Endothelial cell of umbilical vein (primary cell): ENCODE results near the gene CSNK1G1. TPM values are rescaled to one million over a fixed set of nuclear protein-coding genes. Genes with fewer than 3 reads are reported as not detected.

Experiments used
- BruUV-seq: library from RNA; stranded (reverse); fragments of 400-500 nt; replicated peaks from 2 replicates; lab custom pipeline; 2021; lab: Mats Ljungman, UMichigan
- CTCF ChIA-PET: fragments of 300-600, 350-600 bp; sonication (Branson Sonifier 250); formaldehyde crosslinking; loops from one replicate; lab custom pipeline; 2021; ENCODE audit warnings: antibody characterized with exemption, inconsistent platforms; lab: Charles Lee
- POLR2A ChIA-PET: fragments of 300-600, 350-600 bp; sonication (Branson Sonifier 250); formaldehyde crosslinking; loops from one replicate; lab custom pipeline; 2021; ENCODE audit warnings: antibody characterized with exemption, inconsistent platforms; lab: Charles Lee
- DNase-seq: peaks from one replicate; pipeline ENCODE4 v3.0.0-alpha.2; 2011; ENCODE audit warnings: low read depth, low spot score
- FAIRE-seq: peaks from 2 replicates; lab custom pipeline; 2011; peaks lifted over from hg19 to GRCh38; lab: Jason Lieb, UNC
- H2AFZ ChIP-seq: 2 replicates; pipeline ENCODE4 v1.6.0; 2012; ENCODE audit warnings: low read depth, low read length, control low read depth, inconsistent platforms
- H3K27ac ChIP-seq: 2 replicates; pipeline ENCODE4 v1.5.1; 2011; ENCODE audit warnings: low read depth, mild to moderate bottlenecking, control low read depth, low read length, moderate library complexity; ENCODE audit not compliant: insufficient read depth
- H3K27me3 ChIP-seq, 2 experiments: 2 replicates each; pipeline versions ENCODE4 v1.6.0 to v1.6.1; 2011; ENCODE audit warnings: low read length in 2 of 2, mixed read lengths in 1 of 2; ENCODE audit not compliant: control insufficient read depth in 2 of 2, insufficient read depth in 2 of 2
- H3K36me3 ChIP-seq, 2 experiments: 2 replicates in 1 of 2; 3 replicates in 1 of 2; pipeline ENCODE4 v1.5.1; 2011; ENCODE audit warnings: low read length in 2 of 2, mild to moderate bottlenecking in 1 of 2, moderate library complexity in 1 of 2; ENCODE audit not compliant: control insufficient read depth in 2 of 2, insufficient read depth in 2 of 2; ENCODE audit errors: extremely low read depth in 1 of 2
- H3K4me1 ChIP-seq: 3 replicates; pipeline ENCODE4 v1.5.1; 2011; ENCODE audit warnings: mild to moderate bottlenecking, low read length; ENCODE audit not compliant: control insufficient read depth, insufficient read depth; ENCODE audit errors: extremely low read depth
- H3K4me2 ChIP-seq: 2 replicates; pipeline ENCODE4 v1.6.1; 2011; ENCODE audit warnings: low read length, control low read depth, mixed read lengths; ENCODE audit not compliant: insufficient read depth
- H3K4me3 ChIP-seq, 3 experiments: fragments of 200-600 bp in 1 of 3; sonication (generic), shearing (Covaris generic) in 1 of 3; replicated peaks in 1 of 3; 2 replicates each; pipeline ENCODE4 v1.5.1; 2011 to 2016; ENCODE audit warnings: control low read depth in 3 of 3, low read length in 3 of 3, mild to moderate bottlenecking in 2 of 3, inconsistent platforms in 1 of 3, low read depth in 1 of 3, moderate library complexity in 1 of 3; ENCODE audit not compliant: insufficient read depth in 1 of 3
- H3K79me2 ChIP-seq: 2 replicates; pipeline ENCODE4 v1.6.0; 2012; ENCODE audit warnings: low read length, inconsistent platforms; ENCODE audit not compliant: control insufficient read depth, insufficient read depth
- H3K9ac ChIP-seq: replicated peaks from 2 replicates; pipeline ENCODE3; 2011; ENCODE audit warnings: low read length, control low read depth; ENCODE audit not compliant: insufficient read depth; ENCODE audit errors: extremely low read depth
- H3K9me1 ChIP-seq: replicated peaks from 3 replicates; pipeline ENCODE4 v1.6.0; 2011; ENCODE audit warnings: mild to moderate bottlenecking, low read length; ENCODE audit not compliant: control insufficient read depth, insufficient read depth; ENCODE audit errors: extremely low read depth
- H3K9me3 ChIP-seq: replicated peaks from 2 replicates; pipeline ENCODE4 v1.5.1; 2012; ENCODE audit warnings: low read length, inconsistent platforms; ENCODE audit not compliant: control insufficient read depth, insufficient read depth
- H4K20me1 ChIP-seq: replicated peaks from 2 replicates; pipeline ENCODE3; 2011; ENCODE audit warnings: mild to moderate bottlenecking, low read length; ENCODE audit not compliant: control insufficient read depth, insufficient read depth; ENCODE audit errors: extremely low read depth
- EZH2 ChIP-seq: IDR thresholded peaks from 2 replicates; pipeline ENCODE4 v1.6.1; 2012; ENCODE audit warnings: borderline replicate concordance, low read depth, mild to moderate bottlenecking, moderate library complexity, low read length, inconsistent platforms; ENCODE audit not compliant: severe bottlenecking
- FOS ChIP-seq: IDR thresholded peaks from 2 replicates; pipeline ENCODE4 v1.6.1; 2011; ENCODE audit warnings: mild to moderate bottlenecking, low read length, moderate library complexity, borderline replicate concordance; ENCODE audit not compliant: insufficient read depth
- GATA2 ChIP-seq: IDR thresholded peaks from 2 replicates; pipeline ENCODE4 v1.7.0; 2011; ENCODE audit warnings: low read depth, mild to moderate bottlenecking, moderate library complexity, mixed read lengths, low read length; ENCODE audit not compliant: insufficient read length, insufficient read depth
- JUN ChIP-seq: IDR thresholded peaks from 2 replicates; pipeline ENCODE4 v1.6.1; 2011; ENCODE audit warnings: borderline replicate concordance, low read depth; ENCODE audit not compliant: insufficient read length, insufficient read depth
- MYC ChIP-seq: IDR thresholded peaks from one replicate; pipeline ENCODE4 v1.6.1; 2011; ENCODE audit warnings: mild to moderate bottlenecking, low read depth, low read length
- POLR2A ChIP-seq: IDR thresholded peaks from 2 replicates; pipeline ENCODE4 v1.6.1; 2012; ENCODE audit warnings: low read depth, mild to moderate bottlenecking, control low read depth, low read length
- POLR2AphosphoS5 ChIP-seq: IDR thresholded peaks from 2 replicates; pipeline ENCODE4 v1.6.1; 2012; ENCODE audit warnings: low read depth, mild to moderate bottlenecking, control low read depth, low read length, moderate library complexity; ENCODE audit not compliant: insufficient read depth
- dilution Hi-C: fragments of 300-500 bp; cut with MboI; formaldehyde crosslinking; loops from one replicate; pipeline ENCODE4 v1.15.0; 2019; ENCODE audit warnings: low sequenced_read_pairs; ENCODE audit not compliant: extremely low pct_ligation_motif_present
- intact Hi-C: fragments of 100-400 bp; cut with micrococcal nuclease; formaldehyde crosslinking; loops from one replicate; pipeline ENCODE4 v1.10.0; 2022
- polyA plus RNA-seq, 4 experiments: library from polyadenylated mRNA; depleted of rRNA in 3 of 4; stranded (reverse) in 3 of 4; unstranded in 1 of 4; fragments of >200 nt; gene quantifications; 2 replicates each; pipeline versions ENCODE4 v1.2.1 to v1.2.3, GENCODE V29; 2011 to 2012; ENCODE audit warnings: missing spikeins in 1 of 4
- total RNA-seq: library from RNA; stranded (reverse); gene quantifications from 2 replicates; pipeline ENCODE4 v1.2.3, GENCODE V29; 2021
- TF ChIP-seq, protein P1 (sequence below), 2 donors: IDR thresholded peaks; 1 replicate in 1 of 2; 2 replicates in 1 of 2; pipeline ENCODE4 v1.5.1; 2011; ENCODE audit warnings: low read length in 2 of 2, mild to moderate bottlenecking in 2 of 2, moderate library complexity in 2 of 2, control low read depth in 1 of 2, inconsistent platforms in 1 of 2, low read depth in 1 of 2; ENCODE audit not compliant: insufficient read depth in 1 of 2; ENCODE audit errors: extremely low read depth in 1 of 2
- TF ChIP-seq, protein P2 (sequence below): IDR thresholded peaks from 2 replicates; pipeline ENCODE4 v1.6.1; 2011; ENCODE audit not compliant: insufficient read depth, insufficient read length

Gene CSNK1G1
- total and polyA plus RNA-seq, 2 donors (not counting 3 experiments of a cell fraction or from before 2014, with no cell fraction given), result 9.0 to 31.7 TPM

DNA sequence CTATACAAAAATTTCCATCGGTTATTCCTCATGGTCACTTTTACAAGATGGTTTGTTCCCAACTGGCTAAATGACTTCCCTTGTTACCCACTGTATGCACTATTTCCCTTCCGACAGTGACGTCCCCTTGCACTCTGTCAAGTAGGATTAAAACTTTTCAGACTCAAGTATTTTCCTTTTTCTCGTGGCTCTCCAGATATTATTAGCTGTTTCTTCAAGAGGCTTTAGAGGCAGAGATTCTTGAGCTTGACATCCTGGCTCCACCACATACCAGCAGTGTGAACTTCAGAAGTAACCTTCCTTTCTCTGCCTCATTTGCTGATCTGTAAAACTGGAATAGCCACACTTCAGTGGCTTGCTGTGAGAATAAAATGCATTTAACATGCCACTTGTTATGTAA is 14.0 kb downstream of the CSNK1G1 start:
- dilution Hi-C loops (no loop called here), intact Hi-C loops (no loop called here)
- H2AFZ ChIP-seq, result no peak overlapping the region
- DNase-seq (no peak), FAIRE-seq (no peak)
- H3K27me3 ChIP-seq, result no peaks in the 10 kb centered on the region
- peaks cover 6% of the 10 kb centered on the region for H4K20me1 ChIP-seq
- peaks cover 31% of the 10 kb centered on the region for H3K4me1 ChIP-seq
- CTCF ChIA-PET, result no interaction called here
- peaks cover 0 to 2% of the 10 kb centered on the region in 2 experiments for H3K36me3 ChIP-seq
- BruUV-seq, result no TSS peak
- peaks cover 61% of the 10 kb centered on the region for H3K79me2 ChIP-seq
- POLR2A ChIA-PET, result no interaction called here
- H3K9me1 ChIP-seq, result no peaks in the 10 kb centered on the region
- no peak overlapping the region for H3K9ac ChIP-seq
- TF ChIP-seq, protein P1, sequence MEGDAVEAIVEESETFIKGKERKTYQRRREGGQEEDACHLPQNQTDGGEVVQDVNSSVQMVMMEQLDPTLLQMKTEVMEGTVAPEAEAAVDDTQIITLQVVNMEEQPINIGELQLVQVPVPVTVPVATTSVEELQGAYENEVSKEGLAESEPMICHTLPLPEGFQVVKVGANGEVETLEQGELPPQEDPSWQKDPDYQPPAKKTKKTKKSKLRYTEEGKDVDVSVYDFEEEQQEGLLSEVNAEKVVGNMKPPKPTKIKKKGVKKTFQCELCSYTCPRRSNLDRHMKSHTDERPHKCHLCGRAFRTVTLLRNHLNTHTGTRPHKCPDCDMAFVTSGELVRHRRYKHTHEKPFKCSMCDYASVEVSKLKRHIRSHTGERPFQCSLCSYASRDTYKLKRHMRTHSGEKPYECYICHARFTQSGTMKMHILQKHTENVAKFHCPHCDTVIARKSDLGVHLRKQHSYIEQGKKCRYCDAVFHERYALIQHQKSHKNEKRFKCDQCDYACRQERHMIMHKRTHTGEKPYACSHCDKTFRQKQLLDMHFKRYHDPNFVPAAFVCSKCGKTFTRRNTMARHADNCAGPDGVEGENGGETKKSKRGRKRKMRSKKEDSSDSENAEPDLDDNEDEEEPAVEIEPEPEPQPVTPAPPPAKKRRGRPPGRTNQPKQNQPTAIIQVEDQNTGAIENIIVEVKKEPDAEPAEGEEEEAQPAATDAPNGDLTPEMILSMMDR (IDR thresholded peaks at IDR 0.05; ENCODE audit: extremely low read depth in 1 of 2, insufficient read depth in 1 of 2, low read depth in 1 of 2, low read length in 2 of 2), result no peak
- TF ChIP-seq MYC (no peak), POLR2AphosphoS5 (no peak), FOS (no peak), JUN (no peak), EZH2 (no peak), GATA2 (no peak), POLR2A (no peak)
- TF ChIP-seq, protein P2, sequence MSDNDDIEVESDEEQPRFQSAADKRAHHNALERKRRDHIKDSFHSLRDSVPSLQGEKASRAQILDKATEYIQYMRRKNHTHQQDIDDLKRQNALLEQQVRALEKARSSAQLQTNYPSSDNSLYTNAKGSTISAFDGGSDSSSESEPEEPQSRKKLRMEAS, result no peak
- H3K9me3 ChIP-seq, result no peaks in the 10 kb centered on the region
- H3K4me2 ChIP-seq, result no peak overlapping the region
- no peak overlapping the region for H3K27ac ChIP-seq
- no peak overlapping the region for H3K4me3 ChIP-seq
